ENCODE results near the gene AQP12B.

- TF ChIP-seq ZBTB33 (IDR thresholded peaks at IDR 0.05) = no peak
- no peak for TF ChIP-seq CTCF (IDR thresholded peaks at IDR 0.05; ENCODE audit: low read depth, low read length, missing input control)
- TF ChIP-seq MAX (IDR thresholded peaks at IDR 0.05) = no peak
- TF ChIP-seq TAF1 (conservative IDR thresholded peaks at IDR 0.05) = no peak
- TF ChIP-seq REST (IDR thresholded peaks at IDR 0.05) = no peak
- no peak for TF ChIP-seq JUND (IDR thresholded peaks at IDR 0.05)
- TF ChIP-seq YY1 (IDR thresholded peaks at IDR 0.05) = no peak
- TF ChIP-seq RAD21 (IDR thresholded peaks at IDR 0.05) = no peak
- TF ChIP-seq ATF3 (IDR thresholded peaks at IDR 0.05) = no peak
- no peak for TF ChIP-seq FOXA1 (IDR thresholded peaks at IDR 0.05)
- no peak for TF ChIP-seq SP1 (IDR thresholded peaks at IDR 0.05)
- TF ChIP-seq EGR1 (IDR thresholded peaks at IDR 0.05; ENCODE audit: low read depth in 2 of 2) = no peak
- TF ChIP-seq RXRA (IDR thresholded peaks at IDR 0.05) = no peak
- TF ChIP-seq NR2F2 (IDR thresholded peaks at IDR 0.05) = no peak
Measured at GRCh38 chr2:240732184-240732583, 49.5 kb upstream of the AQP12B start.

All from liver (tissue), 3 donors.